Smooth muscle cell (in vitro differentiated cells): ENCODE results near the gene NT5M. TPM values are rescaled to one million over a fixed set of nuclear protein-coding genes. Genes with fewer than 3 reads are reported as not detected.

Source experiments
- DNase-seq: peaks from one replicate; lab custom pipeline; 2025; ENCODE audit not compliant: unreplicated experiment; lab: John Stamatoyannopoulos, UW
- H2AFZ ChIP-seq: fragments of 200-600 bp; sonication (generic); 2 replicates; pipeline ENCODE4 v1.6.0; 2016; ENCODE audit warnings: antibody characterized with exemption, low read depth, mild to moderate bottlenecking
- H3F3A ChIP-seq: fragments of 200-600 bp; sonication (generic); 2 replicates; pipeline ENCODE4 v1.6.0; 2017; ENCODE audit warnings: antibody characterized with exemption, low read depth
- H3K27ac ChIP-seq: fragments of 200-600 bp; sonication (generic); 2 replicates; pipeline ENCODE4 v1.5.1; 2016; ENCODE audit warnings: low read depth, mild to moderate bottlenecking
- H3K27me3 ChIP-seq: fragments of 200-600 bp; sonication (generic); 2 replicates; pipeline ENCODE4 v1.6.1; 2016; ENCODE audit warnings: low read depth, mild to moderate bottlenecking
- H3K36me3 ChIP-seq: fragments of 200-600 bp; sonication (generic); 2 replicates; pipeline ENCODE4 v1.5.1; 2016; ENCODE audit warnings: low read depth
- H3K4me1 ChIP-seq: fragments of 200-600 bp; sonication (generic); 2 replicates; pipeline ENCODE4 v1.5.1; 2016; ENCODE audit warnings: low read depth
- H3K4me2 ChIP-seq: fragments of 200-600 bp; sonication (generic); 2 replicates; pipeline ENCODE4 v1.6.0; 2016; ENCODE audit warnings: mild to moderate bottlenecking
- H3K4me3 ChIP-seq: fragments of 200-600 bp; sonication (generic); 2 replicates; pipeline ENCODE4 v1.5.1; 2016; ENCODE audit warnings: mild to moderate bottlenecking
- H3K79me2 ChIP-seq: fragments of 200-600 bp; sonication (generic); 2 replicates; pipeline ENCODE4 v1.6.0; 2016; ENCODE audit warnings: low read depth, mild to moderate bottlenecking
- H3K9ac ChIP-seq: fragments of 200-600 bp; sonication (generic); 2 replicates; pipeline ENCODE4 v1.6.0; 2016; ENCODE audit warnings: low read depth
- H3K9me3 ChIP-seq: fragments of 200-600 bp; sonication (generic); replicated peaks from 2 replicates; pipeline ENCODE4 v1.5.1; 2016; ENCODE audit warnings: low read depth
- H4K20me1 ChIP-seq: fragments of 200-600 bp; sonication (generic); 2 replicates; pipeline ENCODE4 v1.6.0; 2016; ENCODE audit warnings: low read depth
- WGBS: methylation state at CpG from one replicate; pipeline ENCODE4 v1.1.7; 2016; ENCODE audit warnings: low lambda C conversion rate; 5-methylcytosine and 5-hydroxymethylcytosine counted together
- polyA plus RNA-seq: library from polyadenylated mRNA; unstranded; fragments of >200 nt; fragmentation: Nextera tagmentation; extraction: Ambion mirVana; gene quantifications from 2 replicates; pipeline ENCODE4 v1.2.1, GENCODE V29; 2016
- total RNA-seq: library from RNA; depleted of rRNA; stranded (reverse); fragments of >200 nt; gene quantifications from 2 replicates; pipeline ENCODE4 v1.2.3, GENCODE V29; 2014
- TF ChIP-seq, protein P1 (sequence below): fragments of 200-600 bp; sonication (generic); IDR thresholded peaks from 2 replicates; pipeline ENCODE4 v1.5.1; 2017; ENCODE audit warnings: borderline replicate concordance, mild to moderate bottlenecking, antibody characterized with exemption; ENCODE audit not compliant: insufficient read depth, poor library complexity, severe bottlenecking

NT5M gene
- total and polyA plus RNA-seq, 2 experiments from 2014 or later = 2.5 to 6.1 TPM

DNA sequence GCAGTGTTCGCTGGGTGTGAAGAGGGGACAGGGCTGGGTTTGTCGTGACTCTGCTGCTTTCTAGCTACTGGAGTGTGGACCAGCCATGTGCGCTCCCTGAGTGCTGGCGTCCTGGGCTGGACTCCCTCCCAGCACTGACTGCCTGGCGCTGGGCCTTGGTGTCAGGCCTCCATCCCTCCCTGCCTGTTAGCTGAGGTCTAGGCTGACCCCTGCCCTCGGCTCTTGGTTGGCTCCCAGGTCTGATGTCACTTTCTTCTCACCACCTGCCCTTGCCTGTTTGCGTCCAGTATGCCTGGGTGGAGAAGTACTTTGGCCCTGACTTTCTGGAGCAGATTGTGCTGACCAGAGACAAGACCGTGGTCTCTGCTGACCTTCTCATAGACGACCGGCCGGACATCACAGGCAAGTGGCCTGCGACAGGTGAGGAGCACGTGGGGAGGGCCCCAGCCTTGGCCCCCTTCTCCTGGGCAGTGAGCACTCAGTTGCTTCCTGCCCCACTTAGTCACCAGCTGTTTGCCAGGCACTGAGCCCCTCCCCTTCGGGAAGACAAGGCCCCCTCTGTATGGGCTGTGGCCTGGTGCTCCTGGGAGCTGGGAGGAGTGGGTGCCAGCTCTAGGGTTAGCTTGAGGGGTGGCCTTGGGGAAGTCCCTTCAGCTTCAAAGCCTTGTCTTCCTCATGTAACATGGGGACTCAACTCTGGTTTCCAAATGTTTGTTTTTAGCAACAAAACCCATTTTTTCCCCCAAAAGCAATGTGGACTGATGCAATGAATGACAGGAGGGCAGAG lies 41.5 kb downstream of the NT5M start:
- Histone ChIP-seq H2AFZ (no peak overlapping the region), H3K27me3 (no peaks in the 10 kb centered on the region), H3K27ac (no peak overlapping the region), H3K9me3 (no peaks in the 10 kb centered on the region), H3K9ac (no peak overlapping the region), H3K36me3 (no peaks in the 10 kb centered on the region), H4K20me1 (no peaks in the 10 kb centered on the region), H3K79me2 (no peaks in the 10 kb centered on the region), H3F3A (no peaks in the 10 kb centered on the region), H3K4me1 (no peaks in the 10 kb centered on the region), H3K4me3 (no peak overlapping the region), H3K4me2 (no peak overlapping the region)
- WGBS = 93% methylated on average over 14 of the region's 14 CpGs
- TF ChIP-seq, protein P1, sequence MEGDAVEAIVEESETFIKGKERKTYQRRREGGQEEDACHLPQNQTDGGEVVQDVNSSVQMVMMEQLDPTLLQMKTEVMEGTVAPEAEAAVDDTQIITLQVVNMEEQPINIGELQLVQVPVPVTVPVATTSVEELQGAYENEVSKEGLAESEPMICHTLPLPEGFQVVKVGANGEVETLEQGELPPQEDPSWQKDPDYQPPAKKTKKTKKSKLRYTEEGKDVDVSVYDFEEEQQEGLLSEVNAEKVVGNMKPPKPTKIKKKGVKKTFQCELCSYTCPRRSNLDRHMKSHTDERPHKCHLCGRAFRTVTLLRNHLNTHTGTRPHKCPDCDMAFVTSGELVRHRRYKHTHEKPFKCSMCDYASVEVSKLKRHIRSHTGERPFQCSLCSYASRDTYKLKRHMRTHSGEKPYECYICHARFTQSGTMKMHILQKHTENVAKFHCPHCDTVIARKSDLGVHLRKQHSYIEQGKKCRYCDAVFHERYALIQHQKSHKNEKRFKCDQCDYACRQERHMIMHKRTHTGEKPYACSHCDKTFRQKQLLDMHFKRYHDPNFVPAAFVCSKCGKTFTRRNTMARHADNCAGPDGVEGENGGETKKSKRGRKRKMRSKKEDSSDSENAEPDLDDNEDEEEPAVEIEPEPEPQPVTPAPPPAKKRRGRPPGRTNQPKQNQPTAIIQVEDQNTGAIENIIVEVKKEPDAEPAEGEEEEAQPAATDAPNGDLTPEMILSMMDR = no peak
- no peak for DNase-seq

DNA sequence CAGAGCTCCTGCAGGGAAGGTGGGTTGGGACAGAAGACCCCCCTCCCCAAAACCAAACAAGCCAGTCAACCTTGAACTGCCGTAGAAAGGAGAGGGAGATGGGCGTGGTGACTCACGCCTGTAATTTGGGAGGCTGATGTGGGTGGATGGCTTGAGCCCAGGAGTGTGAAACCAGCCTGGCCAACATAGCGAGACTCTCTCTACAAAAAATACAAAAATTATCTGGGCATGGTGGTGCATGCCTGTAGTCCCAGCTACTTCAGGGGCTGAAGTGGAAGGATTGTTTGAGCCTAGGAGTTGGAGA lies 42.1 kb downstream of the NT5M start:
- H2AFZ ChIP-seq = no peak overlapping the region
- no peak overlapping the region for H3K9ac ChIP-seq
- H3K36me3 ChIP-seq = no peaks in the 10 kb centered on the region
- 89% methylated on average over 4 of the region's 4 CpGs for WGBS
- no peaks in the 10 kb centered on the region for H3K27me3 ChIP-seq
- no peaks in the 10 kb centered on the region for H3K79me2 ChIP-seq
- H4K20me1 ChIP-seq = no peaks in the 10 kb centered on the region
- H3K4me1 ChIP-seq = no peaks in the 10 kb centered on the region
- no peak overlapping the region for H3K4me2 ChIP-seq
- no peaks in the 10 kb centered on the region for H3K9me3 ChIP-seq
- no peaks in the 10 kb centered on the region for H3F3A ChIP-seq
- DNase-seq = no peak
- H3K4me3 ChIP-seq = no peak overlapping the region
- H3K27ac ChIP-seq = no peak overlapping the region
- TF ChIP-seq, protein P1 = no peak

DNA sequence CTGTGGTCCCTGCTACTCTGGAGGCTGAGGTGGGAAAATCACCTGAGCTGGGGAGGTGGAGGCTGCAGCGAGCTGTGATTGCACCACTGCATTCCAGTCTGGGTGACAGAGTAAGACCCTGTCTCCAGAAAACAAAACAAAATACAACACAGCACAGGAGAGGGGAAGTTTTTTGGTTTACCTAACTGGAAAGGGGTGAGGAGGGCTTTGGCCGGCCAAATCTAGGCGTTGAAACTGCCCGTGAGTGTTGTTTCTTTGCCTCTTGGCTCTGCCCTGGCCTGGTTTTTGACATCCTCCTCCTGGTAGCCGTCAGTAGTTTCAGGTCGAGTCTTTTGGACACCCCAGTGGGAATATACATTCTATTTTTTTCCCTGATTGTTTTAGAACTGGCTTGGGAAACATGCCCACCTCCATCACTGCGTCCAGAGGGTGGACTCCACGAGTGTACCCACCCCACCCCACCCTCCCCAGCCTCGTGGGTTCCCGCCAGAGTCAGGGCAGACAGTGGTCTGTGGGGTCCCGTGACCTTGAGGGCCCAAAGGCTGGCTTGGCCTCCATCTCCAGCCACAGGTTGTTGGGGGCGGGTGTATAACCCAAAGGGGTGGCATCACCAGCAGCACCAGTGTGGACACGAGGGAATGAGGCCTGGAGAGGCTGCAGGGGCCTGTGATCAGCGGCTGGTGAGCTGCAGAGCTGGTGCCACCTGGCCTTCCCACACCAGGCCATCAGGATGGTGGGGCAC lies 42.7 kb downstream of the NT5M start:
- H3K9me3 ChIP-seq = no peaks in the 10 kb centered on the region
- H3K9ac ChIP-seq = no peak overlapping the region
- H3K36me3 ChIP-seq = no peaks in the 10 kb centered on the region
- H3F3A ChIP-seq = no peaks in the 10 kb centered on the region
- no peaks in the 10 kb centered on the region for H4K20me1 ChIP-seq
- no peak for DNase-seq
- 94% methylated on average over 14 of the region's 14 CpGs for WGBS
- H3K4me1 ChIP-seq = no peaks in the 10 kb centered on the region
- no peak overlapping the region for H3K27ac ChIP-seq
- H3K79me2 ChIP-seq = no peaks in the 10 kb centered on the region
- TF ChIP-seq, protein P1 = no peak
- H3K27me3 ChIP-seq = no peaks in the 10 kb centered on the region
- H3K4me2 ChIP-seq = no peak overlapping the region
- H3K4me3 ChIP-seq = no peak overlapping the region
- H2AFZ ChIP-seq = no peak overlapping the region
